Adrenal gland (tissue), 5 donors: Measurements from ENCODE around the gene PJA2.

ENCODE experiments used
- POLR2A ChIP-seq, 2 donors: fragments of 450-650 bp; IDR thresholded peaks; one replicate each; pipeline ENCODE4 v1.6.1; 2017; ENCODE audit warnings: antibody characterized with exemption in 2 of 2, mild to moderate bottlenecking in 2 of 2, moderate library complexity in 1 of 2
- TF ChIP-seq, protein P1 (sequence below), 6 experiments: fragments of 450-650 bp in 4 of 6; fragments of 200-600 bp in 2 of 6; sonication (generic) in 1 of 6; IDR thresholded peaks; 1 replicate in 5 of 6; 2 replicates in 1 of 6; pipeline versions ENCODE4 v1.5.1 to v1.8.0; 2016 to 2021; ENCODE audit warnings: antibody characterized with exemption in 6 of 6, mild to moderate bottlenecking in 2 of 6, moderate library complexity in 1 of 6
- donor health status: DM: no; HTN: no; CAD: no.

DNA sequence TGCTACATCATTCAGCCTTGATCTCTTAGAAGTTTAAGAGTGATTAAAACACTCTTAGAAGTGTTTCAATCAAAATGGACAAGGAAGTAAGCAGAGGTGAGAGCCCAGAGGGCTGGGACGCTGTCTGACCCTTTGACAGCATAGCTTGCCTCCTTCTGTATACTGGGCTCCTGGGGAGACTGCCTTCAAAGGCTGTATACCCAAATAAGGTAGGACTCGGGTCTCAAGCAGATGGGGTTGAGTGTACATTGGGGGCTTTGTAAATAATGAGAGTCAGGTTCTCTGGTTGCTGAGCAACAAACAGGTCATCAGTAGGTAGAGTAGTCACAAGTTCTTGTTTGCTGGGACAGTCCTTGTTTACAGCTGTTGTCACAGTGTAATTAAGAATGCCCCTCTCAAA is 97.1 kb downstream of the PJA2 start:
- TF ChIP-seq, protein P1, sequence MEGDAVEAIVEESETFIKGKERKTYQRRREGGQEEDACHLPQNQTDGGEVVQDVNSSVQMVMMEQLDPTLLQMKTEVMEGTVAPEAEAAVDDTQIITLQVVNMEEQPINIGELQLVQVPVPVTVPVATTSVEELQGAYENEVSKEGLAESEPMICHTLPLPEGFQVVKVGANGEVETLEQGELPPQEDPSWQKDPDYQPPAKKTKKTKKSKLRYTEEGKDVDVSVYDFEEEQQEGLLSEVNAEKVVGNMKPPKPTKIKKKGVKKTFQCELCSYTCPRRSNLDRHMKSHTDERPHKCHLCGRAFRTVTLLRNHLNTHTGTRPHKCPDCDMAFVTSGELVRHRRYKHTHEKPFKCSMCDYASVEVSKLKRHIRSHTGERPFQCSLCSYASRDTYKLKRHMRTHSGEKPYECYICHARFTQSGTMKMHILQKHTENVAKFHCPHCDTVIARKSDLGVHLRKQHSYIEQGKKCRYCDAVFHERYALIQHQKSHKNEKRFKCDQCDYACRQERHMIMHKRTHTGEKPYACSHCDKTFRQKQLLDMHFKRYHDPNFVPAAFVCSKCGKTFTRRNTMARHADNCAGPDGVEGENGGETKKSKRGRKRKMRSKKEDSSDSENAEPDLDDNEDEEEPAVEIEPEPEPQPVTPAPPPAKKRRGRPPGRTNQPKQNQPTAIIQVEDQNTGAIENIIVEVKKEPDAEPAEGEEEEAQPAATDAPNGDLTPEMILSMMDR (IDR thresholded peaks at IDR 0.05) = no peak
- no peak for TF ChIP-seq POLR2A (IDR thresholded peaks at IDR 0.05)
